ENCODE results near the gene TSHZ1. TPM values are rescaled to one million over a fixed set of nuclear protein-coding genes. Genes with fewer than 3 reads are reported as not detected.

The TSHZ1 gene
- polyA plus RNA-seq, 10 donors, result 17.7 to 27.1 (median 23.7) TPM

- DNase-seq, result no peak
Measured at GRCh38 chr18:75244351-75245313, 34.0 kb downstream of the TSHZ1 start.

DNA sequence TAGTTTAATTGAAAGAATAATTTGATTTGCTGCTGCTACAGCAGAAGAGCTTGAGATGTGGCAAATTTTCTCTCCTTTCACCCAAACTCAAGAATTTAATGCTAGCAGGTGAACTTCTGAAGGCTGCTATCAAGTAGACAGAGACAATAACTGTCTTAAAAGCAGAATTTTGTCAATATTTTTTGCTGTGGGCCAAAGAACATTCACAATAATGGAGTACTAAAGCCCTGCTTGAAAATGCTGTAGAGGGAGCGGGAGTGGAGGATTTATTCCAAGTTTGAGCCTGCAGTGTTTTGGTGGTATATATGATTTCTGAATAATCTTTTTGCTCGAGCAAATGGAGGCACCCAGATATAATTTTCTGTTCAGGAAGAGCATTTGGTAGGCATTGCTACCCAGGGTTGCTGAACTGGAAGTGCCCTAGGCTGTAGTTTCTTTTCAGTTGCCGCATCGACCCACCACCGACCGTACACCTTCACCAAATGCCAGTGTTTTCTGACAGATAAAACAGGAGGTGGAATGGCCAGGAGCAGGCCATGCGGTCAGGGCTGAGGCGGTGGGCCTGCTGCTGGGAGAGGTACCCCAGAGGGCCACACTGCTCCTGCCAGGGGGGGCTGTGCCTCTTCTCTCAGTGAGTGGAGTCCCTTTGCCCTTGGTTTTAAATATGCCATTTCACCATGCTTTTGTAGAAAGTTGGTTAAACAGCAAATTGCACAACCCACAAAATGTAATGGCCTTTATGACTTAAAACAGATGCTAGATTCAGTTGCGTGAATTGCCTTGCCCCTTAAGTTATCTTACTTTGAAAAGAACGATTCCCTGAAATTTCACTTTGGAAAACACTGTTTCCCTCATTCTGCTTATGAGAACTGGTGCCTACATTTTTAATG lies 36.4 kb downstream of the TSHZ1 start:
- DNase-seq, result peak in 1 of 3 donors; percentile 54

- peak; percentile 60 to 87 (median 69) for DNase-seq
Measured at GRCh38 chr18:75247611-75248421, 37.2 kb downstream of the TSHZ1 start.

DNA sequence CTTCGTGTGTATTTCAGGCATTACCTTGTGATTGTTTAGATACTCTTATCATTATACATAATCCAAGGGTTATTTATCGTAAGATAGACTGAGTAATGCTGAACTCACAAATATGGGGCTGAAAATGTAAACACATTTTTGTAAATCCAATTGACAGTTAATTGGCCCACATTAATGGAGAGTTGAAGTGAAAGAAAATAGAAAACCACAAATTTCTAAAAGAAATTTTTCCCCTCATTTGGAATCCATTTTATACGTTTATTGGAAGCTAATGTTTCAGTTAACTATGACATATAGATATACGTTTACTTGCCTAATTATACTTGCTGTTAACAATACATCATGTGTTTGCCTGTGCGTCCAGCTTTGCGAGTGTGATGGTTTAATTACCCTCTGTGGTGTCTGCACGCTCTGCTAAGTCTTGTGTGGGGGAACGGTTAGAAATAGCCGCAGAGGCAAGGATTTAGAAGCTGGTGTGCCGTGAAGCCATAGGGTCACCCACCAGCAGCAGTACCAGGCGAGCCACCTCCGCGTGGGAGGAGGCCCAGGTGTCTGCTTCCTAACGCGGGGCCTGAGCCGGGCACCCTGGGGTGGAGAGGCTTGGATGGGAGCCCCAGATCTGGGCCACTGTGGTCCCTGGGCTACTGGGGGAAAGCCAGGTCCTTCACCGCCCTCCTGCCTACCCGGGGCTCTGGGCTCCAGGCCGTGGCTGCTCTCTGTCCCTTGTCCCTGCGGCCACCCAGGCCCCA lies 38.0 kb downstream of the TSHZ1 start:
- DNase-seq, result no peak

DNA sequence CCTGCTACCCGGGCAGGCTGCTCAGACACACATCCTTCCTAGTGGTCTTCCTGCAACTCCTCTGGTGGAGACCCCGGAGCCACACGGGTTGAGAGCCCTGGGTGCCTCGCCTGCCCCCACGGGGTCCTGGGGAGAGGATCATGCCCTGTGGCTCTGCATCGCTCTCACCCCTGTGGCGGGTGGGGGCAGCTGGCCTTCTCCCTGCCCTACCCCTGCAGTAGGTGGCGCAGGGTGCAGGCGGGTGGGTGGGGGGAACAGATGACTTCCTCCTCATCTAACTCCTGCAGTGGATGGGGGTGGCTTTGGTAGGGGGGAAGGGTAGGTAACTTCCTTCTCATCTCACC lies 38.5 kb downstream of the TSHZ1 start:
- no peak for DNase-seq

GRCh38 chr18:75249672-75250470 lies 39.3 kb downstream of the TSHZ1 start:
- DNase-seq, result no peak

DNA sequence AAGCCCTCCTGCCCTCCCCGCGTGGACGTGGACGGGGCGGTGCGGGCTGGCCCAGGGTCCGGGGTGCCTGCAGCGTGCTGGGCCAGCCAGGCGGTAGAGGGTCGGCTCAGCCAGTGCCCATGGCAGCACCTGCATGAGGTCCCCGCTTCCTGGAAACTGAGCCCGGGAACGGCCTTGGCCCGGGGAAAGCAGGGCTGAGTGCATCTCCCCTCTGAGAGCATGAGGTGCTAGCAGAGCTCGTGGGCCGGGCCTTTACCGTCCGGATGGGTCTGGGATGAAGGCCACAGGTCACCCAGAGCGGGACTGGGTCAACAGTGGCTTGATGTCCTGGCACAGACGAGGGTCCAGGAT lies 39.8 kb downstream of the TSHZ1 start:
- DNase-seq, result no peak

DNA sequence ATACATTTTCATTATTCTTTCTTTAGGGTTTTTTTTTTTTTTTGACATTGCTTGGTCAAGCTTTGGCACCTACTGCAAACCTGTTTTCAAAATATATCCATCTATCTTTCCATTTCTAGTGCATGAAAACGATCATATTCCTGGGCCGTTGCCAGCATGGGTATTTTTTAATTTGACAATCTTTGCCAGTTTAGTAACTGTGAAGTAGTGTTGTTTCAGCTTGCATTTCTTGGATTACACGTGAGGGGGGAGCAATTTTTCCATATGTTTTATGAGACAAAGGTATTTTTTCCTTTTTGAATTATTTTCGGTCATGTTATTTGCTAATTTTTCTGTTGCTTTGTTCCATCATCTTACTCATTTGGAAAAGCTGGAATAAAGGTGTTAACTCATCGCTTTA lies 40.9 kb downstream of the TSHZ1 start:
- no peak for DNase-seq

DNA sequence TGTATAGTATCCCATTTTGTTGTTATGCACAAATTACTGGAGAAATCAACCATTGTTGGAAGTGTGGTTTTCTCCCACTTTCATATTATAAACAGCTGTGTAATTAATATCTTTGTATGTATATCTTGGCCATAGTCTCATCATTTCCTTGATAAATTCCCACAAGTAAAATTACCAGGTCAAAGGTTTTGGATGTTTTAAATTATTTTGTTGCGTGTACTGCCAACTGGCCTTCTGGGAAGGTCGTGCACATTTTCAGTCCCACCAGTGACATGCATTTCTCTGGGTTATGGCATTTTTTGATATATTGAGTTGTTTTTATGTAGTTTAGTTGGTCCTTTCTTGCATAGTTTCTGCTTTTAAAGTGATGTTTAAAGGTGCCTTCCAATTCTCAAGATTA lies 41.5 kb downstream of the TSHZ1 start:
- DNase-seq, result peak in 1 of 3 donors; percentile 42

GRCh38 chr18:75253043-75253442 lies 42.4 kb downstream of the TSHZ1 start:
- DNase-seq, result no peak

DNA sequence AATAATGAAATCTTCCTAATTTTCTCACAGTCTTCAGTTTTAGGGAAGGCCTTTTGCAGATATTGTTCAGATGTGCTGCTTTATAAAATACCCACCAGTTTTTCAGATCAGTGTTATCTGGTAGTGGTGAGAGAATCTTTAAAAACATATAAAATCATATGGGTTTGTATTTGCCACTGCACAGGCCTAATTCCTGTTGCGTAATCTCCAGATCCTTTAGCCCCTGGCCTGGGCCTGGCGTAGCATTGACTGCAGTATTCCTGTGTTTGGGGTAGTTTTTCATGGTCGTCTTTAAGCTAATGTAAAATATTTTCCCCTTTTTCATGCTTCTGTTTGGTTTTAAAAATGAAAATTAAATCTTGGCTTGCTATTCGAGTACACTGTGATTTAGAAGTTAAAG lies 43.2 kb downstream of the TSHZ1 start:
- DNase-seq, result no peak

DNA sequence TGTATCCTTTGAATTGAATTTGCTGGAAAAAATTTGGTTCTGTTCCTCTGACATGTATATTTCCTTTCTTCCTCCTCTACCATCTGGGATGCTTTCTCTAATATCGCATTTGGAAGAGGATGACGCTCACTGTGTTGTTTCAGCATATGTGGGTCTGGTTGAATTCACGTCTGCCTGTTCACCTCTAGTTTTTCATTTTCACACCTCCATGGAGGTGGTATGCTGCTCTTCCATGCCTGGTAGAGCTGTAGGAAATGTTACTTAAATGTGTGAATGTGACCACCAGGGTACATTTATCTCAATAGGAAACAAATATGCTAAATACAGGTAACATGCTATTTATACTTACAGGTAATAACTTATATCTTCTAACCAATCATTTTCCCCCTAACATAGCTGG lies 44.5 kb downstream of the TSHZ1 start:
- DNase-seq, result no peak

DNA sequence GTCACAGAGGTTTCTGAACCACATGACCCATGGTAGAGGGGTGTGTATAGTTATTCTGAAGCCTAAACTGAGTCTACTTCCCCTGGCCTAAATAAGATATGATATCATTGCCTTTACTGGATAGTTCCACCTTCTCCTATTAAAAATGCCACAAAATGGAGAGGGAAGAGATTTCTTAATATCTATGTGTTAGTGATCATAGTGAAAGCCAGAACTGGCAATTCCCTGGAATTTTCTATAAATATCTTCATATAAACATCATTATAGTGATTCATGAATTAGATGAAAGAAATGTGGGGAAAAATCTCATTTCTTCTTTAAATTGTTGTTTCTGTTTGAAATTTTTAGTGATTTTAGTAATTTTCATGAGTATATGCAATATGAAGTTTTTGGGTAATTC lies 45.8 kb downstream of the TSHZ1 start:
- DNase-seq, result no peak

DNA sequence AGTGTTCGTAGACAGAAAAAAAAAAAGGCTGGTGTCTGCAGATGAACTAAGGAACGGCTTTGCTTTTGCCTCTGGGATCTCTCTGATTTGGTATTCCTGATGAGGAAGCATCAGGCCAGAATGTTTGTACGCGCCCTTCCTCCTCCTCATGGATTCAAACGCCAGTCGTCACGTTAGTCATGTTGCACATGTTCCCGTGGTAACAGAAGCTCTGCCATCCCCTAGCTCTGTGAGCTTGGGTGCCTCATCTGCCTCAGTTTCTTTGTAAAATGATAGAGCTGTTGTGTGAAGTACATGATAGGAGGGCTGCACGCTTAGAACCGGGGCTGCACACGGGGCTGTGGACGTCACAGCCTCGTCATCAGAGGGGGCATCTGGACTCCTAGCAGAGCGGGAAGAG lies 47.0 kb downstream of the TSHZ1 start:
- no peak for DNase-seq

GRCh38 chr18:75261430-75262223 lies 51.0 kb downstream of the TSHZ1 start:
- DNase-seq, result no peak

- DNase-seq, result no peak
Measured at GRCh38 chr18:75262511-75262910, 51.9 kb downstream of the TSHZ1 start.

GRCh38 chr18:75264195-75264594 lies 53.6 kb downstream of the TSHZ1 start:
- no peak for DNase-seq

- DNase-seq, result peak in 1 of 3 donors; percentile 47
Measured at GRCh38 chr18:75264926-75265597, 54.5 kb downstream of the TSHZ1 start.

DNA sequence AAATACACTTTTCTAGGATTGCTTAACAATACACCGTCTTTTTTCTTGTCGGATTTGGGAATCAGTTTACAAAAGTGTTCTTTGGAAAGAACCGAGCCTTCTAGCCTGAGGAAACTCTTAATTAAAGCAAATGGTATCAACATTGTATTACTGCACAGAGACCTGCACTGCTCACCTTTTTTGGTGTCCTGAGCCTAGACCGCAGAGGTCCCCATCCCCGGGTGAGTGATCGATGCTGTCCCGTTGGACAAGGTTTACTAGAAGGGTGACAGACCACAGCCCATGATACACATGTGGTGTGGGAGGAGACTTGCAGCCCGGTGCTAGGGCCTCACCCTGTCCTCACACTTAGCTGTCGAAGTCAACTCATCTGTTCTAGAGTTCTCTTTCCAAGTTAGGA lies 55.3 kb downstream of the TSHZ1 start:
- no peak for DNase-seq
